GM12878 (cell line): ENCODE results near the gene ARAP3.

Experiments used
- TAF1 ChIP-seq: IDR thresholded peaks from 2 replicates; pipeline ENCODE4 v1.6.1; 2011; ENCODE audit warnings: mild to moderate bottlenecking, low read depth, low read length, borderline replicate concordance
- ZSCAN29 ChIP-seq: fragments of 450-650 bp; IDR thresholded peaks from 2 replicates; pipeline ENCODE4 v1.6.1; 2017; ENCODE audit warnings: mild to moderate bottlenecking, moderate library complexity

GRCh38 chr5:141655020-141655419 is 27.0 kb downstream of the ARAP3 start:
- TF ChIP-seq ZSCAN29, result no peak
- TF ChIP-seq TAF1, result no peak
